PC-3 (cell line): Measurements from ENCODE around the gene MROH2A. TPM values are rescaled to one million over a fixed set of nuclear protein-coding genes. Genes with fewer than 3 reads are reported as not detected.

Experiments
- ATAC-seq: fragments of 200-7000 bp; cut with Tn5 transposase; 2 replicates; pipeline ENCODE4 v1.9.1; 2020; ENCODE audit warnings: mild to moderate bottlenecking, moderate library complexity
- BruUV-seq: library from RNA; stranded (reverse); fragments of 400-500 nt; replicated peaks from 2 replicates; lab custom pipeline; 2021; lab: Mats Ljungman, UMichigan
- CTCF ChIA-PET: fragments of 300-600 bp; sonication (Branson Sonifier 250); formaldehyde crosslinking; loops from one replicate; lab custom pipeline; 2022; ENCODE audit warnings: antibody characterized with exemption; lab: Charles Lee
- POLR2A ChIA-PET: fragments of 300-600 bp; sonication (Branson Sonifier 250); formaldehyde crosslinking; loops from one replicate; lab custom pipeline; 2022; ENCODE audit warnings: antibody characterized with exemption; ENCODE audit not compliant: unreplicated experiment; lab: Charles Lee
- DNase-seq: peaks from one replicate; pipeline ENCODE4 v3.0.0-alpha.2; 2015
- H2AFZ ChIP-seq: fragments of 300-600 bp; sonication (generic); 2 replicates; pipeline ENCODE4 v1.6.0; 2016; ENCODE audit warnings: antibody characterized with exemption, low read length
- H3F3A ChIP-seq: fragments of 300-600 bp; sonication (generic); one replicate; pipeline ENCODE4 v1.6.0; 2017; ENCODE audit warnings: antibody characterized with exemption, low read length, control low read depth, mild to moderate bottlenecking; ENCODE audit not compliant: unreplicated experiment
- H3K27ac ChIP-seq: fragments of 300-600 bp; sonication (generic); 2 replicates; pipeline ENCODE4 v1.5.1; 2016; ENCODE audit warnings: mild to moderate bottlenecking, low read length
- H3K27me3 ChIP-seq: fragments of 300-600 bp; sonication (generic); 2 replicates; pipeline ENCODE4 v1.6.1; 2016; ENCODE audit warnings: low read length, mixed read lengths
- H3K36me3 ChIP-seq: fragments of 300-600 bp; sonication (generic); 2 replicates; pipeline ENCODE4 v1.6.1; 2016; ENCODE audit warnings: low read depth, mixed run types, low read length, mixed read lengths
- H3K4me1 ChIP-seq: fragments of 300-600 bp; sonication (generic); 2 replicates; pipeline ENCODE4 v1.5.1; 2016; ENCODE audit warnings: low read length; ENCODE audit not compliant: insufficient read depth
- H3K4me2 ChIP-seq: fragments of 300-600 bp; sonication (generic); 2 replicates; pipeline ENCODE4 v1.6.0; 2016; ENCODE audit warnings: low read length
- H3K4me3 ChIP-seq: fragments of 300-600 bp; sonication (generic); 2 replicates; pipeline ENCODE4 v1.5.1; 2016; ENCODE audit warnings: mild to moderate bottlenecking, low read length, mixed read lengths
- H3K79me2 ChIP-seq: fragments of 300-600 bp; sonication (generic); 2 replicates; pipeline ENCODE4 v1.6.1; 2017; ENCODE audit warnings: low read length, mixed read lengths
- H3K9ac ChIP-seq: fragments of 300-600 bp; sonication (generic); 2 replicates; pipeline ENCODE4 v1.6.0; 2016; ENCODE audit warnings: mild to moderate bottlenecking, low read length
- H3K9me2 ChIP-seq: fragments of 300-600 bp; sonication (generic); replicated peaks from 2 replicates; pipeline ENCODE4 v1.6.1; 2016; ENCODE audit warnings: mixed run types, low read length, mixed read lengths
- H3K9me3 ChIP-seq: fragments of 300-600 bp; sonication (generic); 2 replicates; pipeline ENCODE4 v1.6.1; 2016; ENCODE audit warnings: low read length, mixed read lengths
- H4K20me1 ChIP-seq: fragments of 300-600 bp; sonication (generic); 2 replicates; pipeline ENCODE4 v1.6.1; 2016; ENCODE audit warnings: low read length, mixed read lengths
- CTCF ChIP-seq: fragments of 300-600 bp; sonication (generic); conservative IDR thresholded peaks from 2 replicates; pipeline ENCODE4 v1.5.1; 2017; ENCODE audit warnings: antibody characterized with exemption, low read depth, mild to moderate bottlenecking, low read length
- EZH2 ChIP-seq: fragments of 300-600 bp; sonication (generic); IDR thresholded peaks from one replicate; pipeline ENCODE4 v1.6.1; 2017; ENCODE audit warnings: antibody characterized with exemption, mild to moderate bottlenecking, low read length; ENCODE audit not compliant: unreplicated experiment
- EZH2phosphoT487 ChIP-seq: fragments of 300-600 bp; sonication (generic); IDR thresholded peaks from 2 replicates; pipeline ENCODE4 v1.6.1; 2018; ENCODE audit warnings: mild to moderate bottlenecking, antibody characterized with exemption, low read length, borderline replicate concordance
- intact Hi-C: fragments of 100-400 bp; cut with micrococcal nuclease; formaldehyde crosslinking; loops from 2 replicates; pipeline ENCODE4 v1.9.0; 2023
- total RNA-seq: library from RNA; depleted of rRNA; stranded (reverse); fragments of >200 nt; gene quantifications from 2 replicates; pipeline ENCODE4 v1.2.3, GENCODE V29; 2014

Gene MROH2A
- total RNA-seq, 1 experiment from 2014 or later, result not detected

- ATAC-seq (no peak), DNase-seq (no peak)
- peaks cover 89% of the 10 kb centered on the region for H3K79me2 ChIP-seq
- POLR2A ChIA-PET, result no interaction called here
- H3F3A ChIP-seq, result no peaks in the 10 kb centered on the region
- H3K27ac ChIP-seq, result no peak overlapping the region
- H2AFZ ChIP-seq, result no peak overlapping the region
- H4K20me1 ChIP-seq, result peaks cover 53% of the 10 kb centered on the region
- no peaks in the 10 kb centered on the region for H3K9me2 ChIP-seq
- no peaks in the 10 kb centered on the region for H3K9me3 ChIP-seq
- H3K4me3 ChIP-seq, result no peak overlapping the region
- no peak for TF ChIP-seq CTCF
- TF ChIP-seq EZH2, result no peak
- TF ChIP-seq EZH2phosphoT487, result no peak
- CTCF ChIA-PET, result no interaction called here
- H3K4me2 ChIP-seq, result no peak overlapping the region
- BruUV-seq, result no TSS peak
- H3K36me3 ChIP-seq, result peaks cover 88% of the 10 kb centered on the region
- 0 out of 2 replicates have a peak, but pooled peaks cover 4% of the 10 kb centered on the region for H3K4me1 ChIP-seq
- H3K9ac ChIP-seq, result no peak overlapping the region
- no peaks in the 10 kb centered on the region for H3K27me3 ChIP-seq
- intact Hi-C loops, result no loop called here
Observed at GRCh38 chr2:233839447-233839820, 61.3 kb downstream of the MROH2A start.

GRCh38 chr2:233840520-233840919 lies 62.4 kb downstream of the MROH2A start:
- no TSS peak for BruUV-seq
- H4K20me1 ChIP-seq, result peaks cover 53% of the 10 kb centered on the region
- H3K36me3 ChIP-seq, result peaks cover 90% of the 10 kb centered on the region
- 0 out of 2 replicates have a peak, but pooled peaks cover 4% of the 10 kb centered on the region for H3K4me1 ChIP-seq
- H3F3A ChIP-seq, result no peaks in the 10 kb centered on the region
- H3K27ac ChIP-seq, result no peak overlapping the region
- H3K79me2 ChIP-seq, result peaks cover 97% of the 10 kb centered on the region
- ChIA-PET CTCF (no interaction called here), POLR2A (interaction anchor here (0.7 kb wide), 1 partner anchor 274 kb away, joined by 4 read pairs; no protein-coding TSS in a partner anchor)
- TF ChIP-seq CTCF (no peak), EZH2 (no peak), EZH2phosphoT487 (no peak)
- ATAC-seq (no peak), DNase-seq (no peak)
- no peaks in the 10 kb centered on the region for H3K9me2 ChIP-seq
- no peak overlapping the region for H2AFZ ChIP-seq
- H3K9me3 ChIP-seq, result no peaks in the 10 kb centered on the region
- no peak overlapping the region for H3K4me3 ChIP-seq
- no peak overlapping the region for H3K4me2 ChIP-seq
- H3K27me3 ChIP-seq, result no peaks in the 10 kb centered on the region
- no peak overlapping the region for H3K9ac ChIP-seq
- intact Hi-C loops, result no loop called here

- Histone ChIP-seq H4K20me1 (peaks cover 53% of the 10 kb centered on the region), H2AFZ (no peak overlapping the region), H3K27me3 (no peaks in the 10 kb centered on the region), H3K4me1 (0 out of 2 replicates have a peak, but pooled peaks cover 4% of the 10 kb centered on the region), H3K4me3 (no peak overlapping the region), H3K36me3 (peaks cover 89% of the 10 kb centered on the region), H3K9ac (no peak overlapping the region), H3F3A (no peaks in the 10 kb centered on the region), H3K9me2 (no peaks in the 10 kb centered on the region), H3K27ac (no peak overlapping the region), H3K4me2 (no peak overlapping the region), H3K9me3 (no peaks in the 10 kb centered on the region), H3K79me2 (peaks cover 96% of the 10 kb centered on the region)
- no peak for ATAC-seq
- TF ChIP-seq CTCF, result no peak
- POLR2A ChIA-PET, result no interaction called here
- BruUV-seq, result TSS peak; percentile 23
- intact Hi-C loops, result no loop called here
- CTCF ChIA-PET, result no interaction called here
- DNase-seq, result no peak
Observed at GRCh38 chr2:233841183-233841582, 63.1 kb downstream of the MROH2A start.
